Measurements from ENCODE around the gene MFSD6. TPM values are rescaled to one million over a fixed set of nuclear protein-coding genes. Genes with fewer than 3 reads are reported as not detected.

Gene MFSD6
- total RNA-seq, 4 donors from 2014 or later = 132 to 189 (median 182) TPM

DNA sequence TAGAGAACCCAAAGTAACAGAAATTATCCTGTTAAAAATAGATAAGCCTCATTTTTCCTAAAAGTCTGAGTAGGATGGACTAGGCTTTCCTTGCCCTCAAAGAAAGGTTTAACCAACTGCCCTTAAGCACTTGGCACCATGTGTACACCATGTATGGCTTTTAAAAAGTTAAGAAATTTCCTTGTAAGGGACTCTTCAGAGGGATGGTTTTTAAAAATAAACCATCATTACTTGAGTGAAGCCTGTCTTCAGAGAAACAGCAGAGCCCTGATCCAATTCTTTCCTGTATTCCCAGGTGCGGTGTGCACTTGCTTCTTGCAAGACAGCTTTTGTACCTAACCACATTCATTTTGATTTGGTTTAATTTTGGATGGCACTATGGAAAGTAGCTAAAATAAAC, 127.4 kb downstream of the MFSD6 start:
- peaks cover 6 to 14% of the 10 kb centered on the region in 2 donors for H3K4me1 ChIP-seq
- DNase-seq = no peak
- 58 to 65% methylated on average over 1 of the region's 1 CpG for WGBS, 2 donors
- H3K27ac ChIP-seq = peak overlapping the region; percentile 97 to 99 (median 98)
- no peaks in the 10 kb centered on the region for H3K36me3 ChIP-seq
- no peaks in the 10 kb centered on the region for H3K9me3 ChIP-seq
- no peaks in the 10 kb centered on the region for H3K27me3 ChIP-seq
- no peak overlapping the region for H3K4me3 ChIP-seq (replicated peaks in 1 of 3)
- no peak for TF ChIP-seq POLR2A (IDR thresholded peaks at IDR 0.05)
- TF ChIP-seq, protein P1, sequence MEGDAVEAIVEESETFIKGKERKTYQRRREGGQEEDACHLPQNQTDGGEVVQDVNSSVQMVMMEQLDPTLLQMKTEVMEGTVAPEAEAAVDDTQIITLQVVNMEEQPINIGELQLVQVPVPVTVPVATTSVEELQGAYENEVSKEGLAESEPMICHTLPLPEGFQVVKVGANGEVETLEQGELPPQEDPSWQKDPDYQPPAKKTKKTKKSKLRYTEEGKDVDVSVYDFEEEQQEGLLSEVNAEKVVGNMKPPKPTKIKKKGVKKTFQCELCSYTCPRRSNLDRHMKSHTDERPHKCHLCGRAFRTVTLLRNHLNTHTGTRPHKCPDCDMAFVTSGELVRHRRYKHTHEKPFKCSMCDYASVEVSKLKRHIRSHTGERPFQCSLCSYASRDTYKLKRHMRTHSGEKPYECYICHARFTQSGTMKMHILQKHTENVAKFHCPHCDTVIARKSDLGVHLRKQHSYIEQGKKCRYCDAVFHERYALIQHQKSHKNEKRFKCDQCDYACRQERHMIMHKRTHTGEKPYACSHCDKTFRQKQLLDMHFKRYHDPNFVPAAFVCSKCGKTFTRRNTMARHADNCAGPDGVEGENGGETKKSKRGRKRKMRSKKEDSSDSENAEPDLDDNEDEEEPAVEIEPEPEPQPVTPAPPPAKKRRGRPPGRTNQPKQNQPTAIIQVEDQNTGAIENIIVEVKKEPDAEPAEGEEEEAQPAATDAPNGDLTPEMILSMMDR (IDR thresholded peaks at IDR 0.05) = no peak
- intact Hi-C loops (cut with DNase I) = loop anchor here (10.0 kb wide), 1 partner anchor 109 kb away; the partner anchor contains the start of gene NAB1

DNA sequence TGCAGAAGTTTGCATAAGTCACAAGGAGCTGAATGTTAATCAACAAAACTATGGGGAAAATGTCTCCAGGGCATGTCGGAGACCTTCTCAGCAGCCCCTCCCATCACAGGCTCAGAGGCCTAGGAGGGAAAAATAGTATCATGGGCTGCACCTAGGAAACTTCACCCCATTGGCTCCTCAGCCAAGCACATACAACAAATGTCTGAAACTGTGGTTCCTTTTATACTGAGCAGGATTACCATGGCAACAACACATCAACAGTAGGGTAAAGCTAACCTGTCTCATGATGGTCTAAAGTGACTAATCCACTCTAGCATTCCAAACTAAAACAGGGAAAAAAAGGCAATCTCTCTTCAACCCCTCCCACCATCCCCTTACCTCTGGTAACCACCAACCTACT, 129.6 kb downstream of the MFSD6 start:
- intact Hi-C loops (cut with DNase I) = loop anchor here (10.0 kb wide), 1 partner anchor 107 kb away; the partner anchor contains the start of gene NAB1
- Histone ChIP-seq H3K4me3 (replicated peaks in 1 of 3) (no peak overlapping the region), H3K4me1 (peaks cover 6 to 14% of the 10 kb centered on the region in 2 donors), H3K9me3 (no peaks in the 10 kb centered on the region), H3K36me3 (no peaks in the 10 kb centered on the region), H3K27me3 (no peaks in the 10 kb centered on the region), H3K27ac (no peak overlapping the region)
- no peak for TF ChIP-seq POLR2A (IDR thresholded peaks at IDR 0.05)
- TF ChIP-seq, protein P1 (IDR thresholded peaks at IDR 0.05) = no peak
- DNase-seq = no peak
- 89 to 96% methylated on average over 1 of the region's 1 CpG for WGBS, 2 donors

DNA sequence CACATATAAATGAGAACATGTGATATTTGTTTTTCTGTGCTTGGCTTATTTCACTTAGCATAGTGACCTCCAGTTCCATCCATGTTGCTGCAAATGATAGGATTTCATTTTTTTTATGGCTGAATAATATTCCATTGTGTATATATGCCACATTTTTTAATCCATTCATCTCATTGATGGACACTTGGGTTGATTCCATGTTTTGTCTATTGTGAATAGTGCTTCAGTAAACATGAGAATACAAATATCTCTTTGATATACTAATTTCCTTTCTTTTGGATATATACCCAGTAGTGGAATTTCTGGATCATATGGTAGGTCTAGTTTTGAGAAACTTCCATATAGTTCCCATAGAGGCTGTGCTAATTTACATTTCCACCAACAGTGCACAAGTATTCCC, 130.0 kb downstream of the MFSD6 start:
- TF ChIP-seq POLR2A (IDR thresholded peaks at IDR 0.05) = no peak
- Histone ChIP-seq H3K27ac (no peak overlapping the region), H3K36me3 (no peaks in the 10 kb centered on the region), H3K27me3 (no peaks in the 10 kb centered on the region), H3K4me3 (replicated peaks in 1 of 3) (no peak overlapping the region), H3K4me1 (peaks cover 6 to 12% of the 10 kb centered on the region in 2 donors), H3K9me3 (no peaks in the 10 kb centered on the region)
- intact Hi-C loops (cut with DNase I) = loop anchor here (10.0 kb wide), 1 partner anchor 107 kb away; the partner anchor contains the start of gene NAB1
- DNase-seq = no peak

DNA sequence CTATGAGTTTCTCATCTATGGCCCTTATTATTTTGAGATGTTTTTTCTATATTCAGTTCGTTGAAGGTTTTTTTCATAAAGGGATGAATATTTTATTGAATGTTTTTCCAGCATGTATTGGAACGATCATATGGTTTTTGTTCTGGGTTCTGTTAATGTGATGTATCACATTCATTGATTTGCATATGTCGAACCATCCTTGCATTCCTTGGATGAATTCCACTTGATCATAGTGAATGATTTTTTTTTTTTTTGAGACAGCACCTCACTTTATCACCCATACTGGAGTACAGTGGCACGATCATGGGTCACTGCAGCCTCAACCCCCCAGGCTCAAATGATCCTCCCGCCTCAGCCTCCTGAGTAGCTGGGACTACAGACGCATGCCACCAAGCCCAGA, 131.9 kb downstream of the MFSD6 start:
- Histone ChIP-seq H3K27ac (no peak overlapping the region), H3K36me3 (no peaks in the 10 kb centered on the region), H3K4me3 (replicated peaks in 1 of 3) (no peak overlapping the region), H3K4me1 (peaks cover 0 to 6% of the 10 kb centered on the region in 2 donors), H3K27me3 (no peaks in the 10 kb centered on the region), H3K9me3 (no peaks in the 10 kb centered on the region)
- intact Hi-C loops (cut with DNase I) = no loop called here
- TF ChIP-seq, protein P1 (IDR thresholded peaks at IDR 0.05) = no peak
- TF ChIP-seq POLR2A (IDR thresholded peaks at IDR 0.05) = no peak
- WGBS, 2 donors = 86 to 96% methylated on average over 6 of the region's 6 CpGs
- no peak for DNase-seq

DNA sequence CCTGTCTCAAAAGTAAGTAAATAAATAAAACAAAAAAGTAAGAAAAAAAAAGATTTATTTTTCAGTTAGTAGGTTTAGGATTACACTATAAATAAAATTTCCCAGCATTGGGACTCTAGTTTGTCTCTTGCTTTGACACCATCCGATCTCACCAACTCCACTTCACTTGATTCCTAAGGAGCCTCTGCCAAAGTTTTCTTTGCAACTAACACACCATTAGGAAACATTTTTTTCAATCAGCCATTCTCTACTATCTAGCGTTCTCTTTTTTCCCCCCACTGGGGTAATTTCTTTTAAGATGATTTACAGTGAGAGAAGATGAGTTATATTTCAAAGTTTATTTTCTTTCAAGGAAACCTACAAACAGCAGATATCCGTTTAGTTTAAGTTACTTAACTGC, 136.9 kb downstream of the MFSD6 start:
- Histone ChIP-seq H3K36me3 (no peaks in the 10 kb centered on the region), H3K9me3 (no peaks in the 10 kb centered on the region), H3K4me1 (no peaks in the 10 kb centered on the region), H3K27me3 (no peaks in the 10 kb centered on the region), H3K27ac (no peak overlapping the region), H3K4me3 (replicated peaks in 1 of 3) (peak overlapping the region in 1 of 3 donors; percentile 26)
- intact Hi-C loops (cut with DNase I) = no loop called here
- TF ChIP-seq POLR2A (IDR thresholded peaks at IDR 0.05) = no peak
- TF ChIP-seq, protein P1 (IDR thresholded peaks at IDR 0.05) = no peak
- DNase-seq = no peak
- whole genome bisulfite sequencing, 2 donors = 48 to 53% methylated on average over 3 of the region's 3 CpGs

Measured in thyroid gland (tissue), 4 donors.